HG03469 (cell line): ENCODE measurements around the gene MYMK.

Source experiments
- ATAC-seq: cut with Tn5 transposase; IDR thresholded peaks from one replicate; pipeline ENCODE4 v1.9.1; 2021; ENCODE audit warnings: mild to moderate bottlenecking, moderate library complexity, moderate number of reproducible peaks; ENCODE audit not compliant: unreplicated experiment

MYMK gene

DNA sequence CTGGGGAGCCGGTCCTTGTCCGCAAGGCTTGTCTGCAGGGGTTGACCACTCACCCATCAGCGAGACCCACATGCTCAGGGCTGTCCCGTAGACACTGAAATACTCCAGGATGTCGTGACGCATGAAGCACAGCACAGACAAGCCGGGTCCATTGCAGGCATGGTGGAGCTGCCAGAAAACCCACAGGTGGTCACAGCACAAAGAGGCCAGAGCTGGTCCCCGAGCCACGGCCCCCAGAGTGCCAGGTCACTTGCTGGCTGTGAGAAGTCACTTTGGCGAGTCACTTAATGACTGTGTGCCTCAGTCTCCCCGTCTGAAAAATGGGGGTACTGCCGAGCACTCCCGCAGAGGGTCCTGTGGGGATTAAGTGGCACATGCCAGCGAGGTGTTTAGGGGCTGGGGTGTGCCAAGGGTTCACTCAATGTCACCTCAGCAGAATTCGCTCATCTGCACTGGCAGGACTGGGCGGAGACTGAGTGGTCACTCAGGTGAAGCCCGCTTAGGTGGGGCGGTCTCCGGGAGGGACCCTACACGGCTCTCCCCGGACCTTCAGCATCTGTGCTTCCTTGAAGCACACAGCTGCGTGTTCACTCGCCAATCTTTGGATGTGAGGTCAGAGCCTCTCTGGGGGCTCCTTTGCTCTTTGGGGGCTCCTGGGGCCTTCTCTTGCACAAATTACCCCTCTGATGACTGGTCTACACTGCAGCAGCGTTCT lies 4.5 kb downstream of the MYMK start:
- ATAC-seq = no peak

DNA sequence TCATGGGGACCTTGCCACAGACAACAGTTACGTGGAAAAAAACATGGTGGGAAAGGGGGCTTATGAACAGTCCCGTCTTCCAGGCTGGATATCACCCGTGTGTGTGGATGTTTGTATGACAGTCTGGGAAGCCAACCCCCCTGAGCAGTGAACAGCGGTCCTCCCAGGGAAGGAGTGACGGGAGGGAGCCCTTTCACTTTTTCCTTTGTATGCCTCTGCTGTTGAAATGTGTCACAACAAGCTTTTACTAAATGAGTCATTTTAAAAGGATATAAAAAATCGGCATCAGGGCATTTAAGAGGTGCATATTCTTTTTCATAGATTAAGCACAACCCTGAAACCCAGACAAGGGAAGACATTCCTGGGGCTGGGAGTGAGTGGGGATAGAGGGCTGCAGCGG lies 5.1 kb downstream of the MYMK start:
- no peak for ATAC-seq

DNA sequence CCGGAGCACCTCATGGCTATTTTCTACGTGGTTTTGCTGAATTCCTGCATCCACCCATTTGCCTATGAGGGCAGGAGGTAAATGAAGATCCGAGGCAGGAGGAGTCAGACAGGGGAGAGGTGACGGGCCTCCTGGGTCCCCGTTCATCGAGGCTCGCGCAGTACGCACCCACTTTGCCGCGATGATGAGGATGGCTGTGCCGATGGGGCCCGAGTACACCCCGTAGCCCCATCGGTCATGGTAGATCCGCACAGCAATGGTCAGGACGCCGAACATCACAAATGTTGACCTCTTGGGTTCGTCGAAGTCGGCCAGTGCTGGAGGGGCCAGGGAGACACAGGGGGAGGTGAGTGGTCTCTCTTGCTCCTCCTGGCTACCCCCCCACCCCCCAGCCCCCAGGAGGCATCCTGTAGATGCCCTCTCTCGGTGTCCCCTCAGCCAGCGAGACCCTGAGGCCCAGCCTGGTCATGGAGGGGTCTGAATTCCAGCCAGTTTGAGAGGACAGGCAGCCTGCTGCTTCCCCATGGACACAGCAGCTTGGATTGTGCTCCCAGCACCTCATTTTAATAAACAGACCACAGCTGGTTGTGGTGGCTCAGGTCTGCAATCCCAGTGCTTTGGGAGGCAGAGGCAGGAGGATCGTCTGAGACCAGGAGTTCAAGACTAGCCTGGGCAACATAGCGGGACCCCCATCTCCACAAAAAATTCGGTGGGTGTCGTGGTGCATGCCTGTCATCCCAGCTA lies 5.9 kb downstream of the MYMK start:
- ATAC-seq = no peak

DNA sequence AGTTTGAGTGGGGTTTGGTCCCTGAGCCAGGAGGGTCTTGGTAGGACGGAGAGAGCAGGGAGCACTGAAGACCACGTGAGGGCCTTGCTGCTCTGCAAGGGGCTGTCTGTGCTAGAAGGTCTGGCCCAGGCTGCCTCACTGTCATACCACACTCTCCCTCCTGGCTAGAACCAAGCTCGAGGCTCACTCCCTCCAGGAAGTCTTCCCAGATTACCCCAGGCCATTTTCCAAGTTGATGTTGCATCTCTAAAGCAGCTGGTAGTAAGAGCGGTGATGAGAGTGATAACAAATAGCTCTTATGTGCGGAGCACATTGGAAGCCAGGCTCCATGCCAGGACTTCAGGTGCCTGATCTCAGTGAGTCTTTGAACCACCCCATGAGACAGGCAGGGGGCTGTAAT lies 6.6 kb downstream of the MYMK start:
- ATAC-seq = no peak

DNA sequence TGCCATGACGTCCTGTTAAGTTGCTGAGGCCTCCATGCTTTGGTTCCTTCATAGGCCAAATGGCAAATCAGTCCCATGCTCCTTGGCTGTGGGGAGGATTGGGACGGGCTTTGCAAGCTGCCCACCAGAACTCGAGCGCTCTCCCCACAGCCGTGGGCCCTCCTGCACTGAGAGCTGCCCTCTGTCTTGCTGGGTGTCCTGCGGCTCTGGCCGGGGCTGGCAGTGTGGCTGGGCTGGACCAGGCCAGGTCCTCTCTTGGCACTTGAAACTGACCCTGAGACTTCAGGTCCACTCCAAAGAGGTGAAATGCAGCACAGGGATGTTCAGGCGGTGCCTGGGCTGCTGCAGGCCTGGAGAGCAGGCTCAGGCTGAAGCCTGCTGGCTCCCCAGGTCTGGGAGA lies 7.0 kb downstream of the MYMK start:
- no peak for ATAC-seq

DNA sequence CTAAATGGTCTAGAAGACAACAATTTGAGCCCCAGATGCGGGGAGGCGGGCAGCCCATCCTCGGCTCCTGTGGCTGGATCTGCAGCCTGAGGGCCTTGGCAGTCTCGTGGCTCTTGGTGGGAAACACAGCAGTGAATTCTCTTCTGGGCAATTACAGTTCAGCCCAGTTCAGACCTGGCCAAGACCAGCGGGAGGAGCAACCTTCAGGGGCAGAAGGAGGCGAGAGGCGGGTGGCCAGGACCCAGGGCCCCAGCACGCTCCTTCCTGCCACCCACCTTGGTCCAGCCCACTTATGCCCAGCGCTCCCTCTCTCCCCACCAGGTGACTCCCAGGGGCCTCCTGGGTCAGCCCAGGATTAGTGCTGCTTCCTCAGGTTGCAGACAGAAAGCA lies 7.8 kb downstream of the MYMK start:
- no peak for ATAC-seq

DNA sequence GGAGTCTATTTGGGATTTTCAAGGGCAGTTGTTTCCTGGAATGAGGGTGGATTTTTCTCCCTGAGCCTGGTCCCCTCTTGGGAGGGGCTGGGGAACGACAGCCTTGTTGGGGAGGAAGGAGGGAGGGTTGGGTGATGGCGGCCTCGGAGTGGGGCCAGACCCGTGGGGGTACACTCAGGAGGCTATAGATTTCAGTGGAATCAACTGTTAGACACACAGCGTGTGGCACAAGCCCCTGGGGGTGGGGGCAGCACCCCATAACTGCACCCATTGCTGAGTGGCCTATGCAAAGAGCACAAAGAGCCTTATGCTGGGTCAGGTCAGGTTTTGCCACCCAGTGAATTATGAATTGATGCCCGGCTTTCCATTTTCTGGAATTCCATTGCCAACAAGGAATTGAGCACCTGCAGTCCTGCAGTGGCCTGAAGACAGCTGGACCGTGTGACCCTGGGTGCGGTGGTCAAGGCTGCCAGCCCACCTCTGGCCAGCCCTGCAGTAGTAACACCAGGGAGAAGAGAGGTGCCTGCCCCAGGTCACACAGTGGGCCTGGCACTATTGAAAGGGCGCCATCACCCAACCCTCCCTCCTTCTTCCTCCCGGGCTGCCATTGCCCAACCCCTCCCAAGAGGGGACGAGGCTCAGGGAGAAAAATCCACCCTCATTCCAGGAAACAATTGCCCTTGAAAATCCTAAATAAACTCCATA lies 8.4 kb downstream of the MYMK start:
- no peak for ATAC-seq

DNA sequence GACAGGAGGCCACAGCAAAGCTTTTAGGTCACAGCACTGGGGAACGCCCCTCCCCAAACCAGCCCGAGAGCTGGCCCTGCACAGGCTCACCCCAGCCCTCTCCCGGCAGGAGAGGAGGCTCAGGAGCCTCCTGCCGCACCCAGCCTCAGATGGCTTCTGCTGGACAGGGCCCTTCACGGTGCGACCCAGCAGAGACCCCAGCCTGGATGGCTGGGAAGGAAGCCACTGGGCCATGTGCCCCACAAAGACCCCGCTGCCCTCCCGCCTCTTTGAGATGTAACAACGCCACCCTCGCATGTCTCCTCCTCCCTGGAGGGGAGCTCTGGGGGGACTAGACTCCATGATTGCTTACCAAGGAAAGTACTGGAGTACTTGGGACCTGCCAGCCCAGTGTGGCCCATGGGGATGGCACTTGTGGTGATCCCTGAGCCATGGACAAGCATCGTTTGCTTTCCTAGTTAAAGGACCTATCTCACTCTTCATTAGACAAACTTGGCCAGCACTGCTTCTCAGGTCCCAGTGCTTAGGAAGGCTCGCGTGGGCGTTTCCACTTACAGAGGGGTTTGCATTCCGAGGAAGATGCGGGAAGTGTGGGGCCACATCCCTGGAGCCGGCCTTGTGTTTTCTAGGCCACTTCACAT lies 9.0 kb downstream of the MYMK start:
- ATAC-seq = no peak

DNA sequence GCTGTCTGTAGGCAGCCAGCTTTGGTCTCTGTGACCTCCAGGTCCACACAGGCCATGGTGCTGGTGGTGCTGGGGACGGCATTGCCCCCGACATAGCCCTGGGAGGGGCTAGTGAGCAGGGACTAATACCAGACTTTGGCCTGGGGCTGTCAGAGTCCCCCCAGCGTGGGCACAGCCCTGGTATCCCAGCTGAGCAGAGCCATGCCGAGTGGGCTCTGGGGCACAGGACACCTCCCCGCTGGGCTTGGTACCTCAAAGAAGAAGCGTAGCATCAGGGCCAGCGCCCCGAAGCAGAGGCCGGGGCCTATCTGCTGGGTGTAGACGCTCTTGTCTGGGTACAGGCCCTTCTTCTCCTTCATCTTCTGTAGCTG lies 9.5 kb downstream of the MYMK start:
- ATAC-seq = no peak

DNA sequence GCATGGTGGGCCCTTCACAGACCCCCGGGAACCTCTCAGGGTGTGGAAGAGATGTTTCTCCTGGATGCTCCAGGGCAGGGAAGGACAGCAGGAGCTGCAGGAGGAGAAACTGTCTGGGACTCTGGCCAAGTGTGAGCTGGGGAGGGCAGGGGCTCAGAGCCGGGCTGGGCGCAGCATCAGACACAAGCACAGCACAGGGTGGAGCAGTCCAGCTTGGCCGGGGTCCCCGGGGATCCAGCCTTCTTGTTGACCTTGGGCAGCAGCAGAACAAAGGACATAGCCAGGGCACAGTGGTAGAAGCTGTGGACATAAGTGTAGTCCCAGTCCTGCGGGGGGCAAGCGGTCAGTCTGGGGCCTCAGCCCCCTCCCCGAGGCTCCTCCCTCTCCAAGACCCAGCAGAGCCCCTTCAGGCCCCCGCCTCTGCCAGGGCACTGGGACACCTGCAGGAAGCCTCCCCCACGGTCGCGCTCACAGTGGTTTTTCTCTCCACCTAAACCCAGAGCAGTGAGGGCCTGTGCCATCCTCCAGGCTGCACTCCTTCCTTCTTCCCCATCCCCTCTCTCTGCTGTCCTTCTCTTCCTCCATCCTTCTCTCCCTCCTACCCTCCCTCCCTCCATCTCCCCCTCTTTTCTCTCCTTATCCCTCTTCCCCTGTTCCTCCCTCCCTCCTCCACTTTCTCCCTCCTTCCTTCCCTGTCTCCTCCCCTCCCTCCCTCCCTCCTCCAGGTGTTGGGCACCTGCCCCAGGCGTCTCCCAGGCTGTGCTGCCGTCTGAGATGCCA lies 10.1 kb downstream of the MYMK start:
- ATAC-seq = no peak

DNA sequence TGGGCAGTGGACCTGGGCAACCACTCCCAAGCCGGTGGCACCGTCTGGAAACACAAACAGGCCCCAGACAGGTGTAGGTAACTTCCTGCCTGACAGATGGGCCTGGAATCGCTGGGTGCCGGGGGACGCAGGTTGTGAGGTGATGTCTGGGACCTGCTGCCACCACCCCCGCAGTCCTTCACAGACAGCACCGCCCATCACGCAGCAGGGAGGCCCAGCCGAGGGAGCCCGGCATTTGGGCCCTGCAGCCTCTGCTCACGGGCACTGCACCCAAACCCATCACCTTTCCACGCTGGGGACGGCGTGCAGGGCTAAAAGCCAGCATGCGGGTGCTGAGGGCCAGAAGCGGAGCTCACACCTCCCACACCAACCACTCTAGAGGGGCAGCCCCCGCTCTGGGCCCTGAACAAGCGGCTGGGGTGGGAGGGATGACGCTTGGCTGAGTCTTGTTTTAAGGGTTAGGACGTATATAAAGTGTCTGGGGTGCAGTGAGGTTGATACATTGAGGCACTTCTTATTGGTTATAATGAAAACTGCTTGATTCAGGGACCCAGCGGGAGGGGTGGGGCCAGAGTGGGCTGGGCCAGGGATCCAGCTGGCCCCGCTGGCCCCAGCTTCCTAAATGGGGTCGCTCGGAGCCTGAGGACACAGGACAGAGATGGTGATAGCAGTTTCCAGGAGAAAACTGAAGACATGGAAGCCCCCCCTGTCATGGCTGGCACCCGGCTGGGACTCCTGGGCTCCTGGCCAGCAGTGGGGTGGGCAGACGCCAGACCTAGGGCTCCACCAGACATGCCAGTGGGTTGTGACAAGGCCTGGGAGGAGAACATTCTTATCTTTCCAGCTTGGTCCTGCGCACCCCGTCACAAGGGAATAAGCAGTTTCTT lies 11.3 kb downstream of the MYMK start:
- ATAC-seq = no peak

DNA sequence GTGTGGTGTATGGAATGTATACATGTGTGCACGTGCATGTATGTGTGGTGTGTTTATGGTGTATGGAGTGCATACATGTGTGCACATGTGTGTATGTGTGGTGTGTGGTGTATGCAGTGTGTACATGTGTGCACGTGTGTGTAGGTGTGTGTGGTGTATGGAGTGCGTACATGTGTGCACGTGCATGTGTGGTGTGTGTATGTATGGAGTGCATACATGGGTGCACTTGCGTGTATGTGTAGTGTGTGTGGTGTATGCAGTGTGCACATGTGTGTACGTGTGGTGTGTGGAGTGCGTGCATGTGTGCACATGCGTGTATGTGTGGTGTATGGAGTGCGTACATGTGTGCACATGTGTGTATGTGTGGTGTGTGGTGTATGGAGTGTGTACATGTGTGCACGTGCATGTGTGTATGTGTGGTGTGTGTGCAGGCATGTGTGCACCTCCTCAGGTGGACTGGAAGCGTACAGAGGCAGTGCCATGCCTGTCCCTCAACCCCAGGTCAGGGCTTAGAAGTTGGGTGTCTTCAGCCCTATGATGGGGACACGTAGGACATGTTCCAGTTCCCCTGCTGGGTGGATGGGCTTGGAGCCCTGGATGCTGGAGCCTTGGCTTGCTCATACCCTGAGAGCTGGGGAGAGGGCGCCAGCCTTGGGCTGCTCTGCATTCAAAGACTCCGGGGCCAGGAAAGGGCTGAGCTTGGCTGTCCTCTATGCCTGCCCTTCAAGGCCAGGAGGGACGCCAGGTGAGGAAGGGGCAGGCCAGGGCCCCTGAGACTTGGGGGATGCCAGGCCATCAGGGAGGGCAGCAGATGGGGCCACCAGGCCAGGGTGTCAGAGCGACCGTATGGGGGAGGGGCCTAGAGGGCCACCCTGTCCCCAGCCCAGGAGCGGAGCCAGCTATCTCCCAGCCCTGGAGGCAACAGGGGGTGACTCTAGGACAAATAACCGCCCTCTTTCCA lies 12.2 kb downstream of the MYMK start:
- no peak for ATAC-seq

DNA sequence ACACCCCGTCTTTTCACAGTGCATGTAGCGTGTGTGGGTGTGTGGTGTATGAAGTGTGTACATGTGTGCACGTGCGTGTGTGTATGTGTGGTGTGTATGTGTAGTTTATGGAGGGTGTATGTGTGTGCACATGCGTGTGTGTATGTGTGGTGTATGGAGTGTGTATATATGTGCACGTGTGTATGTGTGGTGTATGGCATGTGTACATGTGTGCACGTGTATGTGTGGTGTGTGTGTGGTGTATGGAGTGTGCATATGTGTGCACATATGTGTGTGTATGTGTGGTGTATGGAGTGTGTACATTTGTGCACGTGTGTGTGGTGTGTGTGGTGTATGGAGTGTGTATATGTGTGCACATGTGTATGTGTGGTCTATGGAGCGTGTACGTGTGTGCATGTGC lies 13.2 kb downstream of the MYMK start:
- no peak for ATAC-seq

DNA sequence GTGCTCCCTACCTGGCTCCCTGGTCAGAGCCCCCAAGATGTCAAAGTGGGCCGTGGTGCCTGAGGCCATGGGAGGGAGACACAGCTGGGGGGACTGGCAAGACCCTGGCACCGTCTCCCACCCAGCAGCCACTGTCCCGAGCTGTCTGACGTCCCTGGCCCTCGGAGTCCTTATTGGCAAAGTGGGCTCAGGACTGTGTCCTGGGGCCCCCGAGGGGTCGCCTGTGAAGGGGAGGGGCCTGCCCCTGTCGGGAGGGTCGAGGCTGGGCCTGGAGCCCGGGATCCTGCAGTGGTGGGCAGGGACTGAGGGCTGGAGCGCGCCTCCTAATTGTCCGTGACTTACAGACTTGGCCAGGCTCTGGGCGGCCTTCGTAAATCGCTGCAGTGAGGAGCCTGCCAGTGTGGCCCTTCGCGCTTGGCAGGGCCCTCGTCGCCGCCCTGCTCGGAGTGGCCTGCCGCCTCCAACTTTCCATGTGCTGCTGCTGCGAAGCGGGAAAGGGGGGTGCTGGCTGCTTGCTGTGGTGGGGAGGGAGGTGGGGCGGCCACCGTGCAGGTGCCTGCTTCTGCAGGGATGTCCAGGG lies 13.7 kb downstream of the MYMK start:
- no peak for ATAC-seq

DNA sequence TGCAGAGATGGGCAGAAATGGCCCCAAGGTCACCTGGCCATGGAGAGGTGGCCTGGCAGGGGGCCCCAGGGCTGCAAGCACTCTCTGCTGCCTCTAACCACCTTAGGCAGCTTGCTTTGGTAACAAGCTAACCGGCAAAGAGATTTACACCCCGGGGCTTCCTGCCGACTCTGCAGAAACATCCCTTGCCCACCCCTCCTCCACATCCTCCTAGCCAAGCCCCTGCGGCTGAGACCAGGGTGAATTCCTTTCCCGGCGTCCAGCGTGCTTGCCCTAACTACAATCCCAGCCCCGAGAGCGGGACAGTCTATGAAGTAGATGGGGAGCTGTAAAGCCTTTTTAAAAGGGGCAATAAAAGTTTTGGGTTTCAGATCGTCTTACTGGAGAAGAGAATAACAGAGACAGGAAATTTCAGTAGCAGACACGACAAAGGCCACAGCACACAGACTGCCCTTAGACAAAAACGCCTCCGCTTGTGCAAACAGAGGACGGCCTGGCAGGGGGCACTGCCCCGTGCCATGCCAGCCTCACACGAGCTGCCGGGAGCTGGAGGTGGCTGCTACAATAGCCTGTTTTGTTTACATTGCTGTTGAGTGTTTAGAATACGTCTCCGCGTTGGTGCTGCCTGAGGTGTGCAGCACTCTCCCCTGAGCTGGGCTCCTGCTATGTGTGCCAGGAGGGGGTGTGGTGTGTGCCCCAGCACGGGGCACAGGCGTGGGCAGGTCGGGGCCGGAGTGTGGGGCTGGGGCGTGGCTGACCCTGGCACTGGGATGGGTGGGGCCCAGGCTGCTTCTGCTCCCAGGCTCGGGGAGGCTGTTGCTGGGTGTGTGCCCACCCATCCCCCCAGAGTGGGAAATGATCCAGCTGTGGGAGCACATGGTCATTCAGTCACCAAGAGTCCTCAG lies 15.3 kb downstream of the MYMK start:
- no peak for ATAC-seq

DNA sequence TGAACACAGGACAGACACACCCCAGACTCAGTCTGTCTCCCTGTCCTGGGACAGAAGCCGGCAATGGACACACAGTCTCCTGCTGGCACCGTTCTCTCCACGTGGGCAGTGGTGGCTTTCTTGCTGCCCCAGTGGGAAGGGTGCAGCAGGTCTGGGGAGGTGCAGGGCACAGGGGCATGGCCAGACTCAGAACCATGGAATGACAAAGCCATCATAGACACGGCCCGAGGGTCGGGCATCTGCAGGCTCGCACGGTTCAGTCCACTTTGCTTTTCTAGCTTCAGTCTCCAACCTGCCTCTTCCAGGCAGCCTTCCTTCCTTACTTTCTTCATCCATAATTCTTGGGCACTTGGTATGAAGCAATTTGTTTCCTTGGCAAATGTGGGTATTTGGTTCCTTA lies 16.7 kb downstream of the MYMK start:
- no peak for ATAC-seq

DNA sequence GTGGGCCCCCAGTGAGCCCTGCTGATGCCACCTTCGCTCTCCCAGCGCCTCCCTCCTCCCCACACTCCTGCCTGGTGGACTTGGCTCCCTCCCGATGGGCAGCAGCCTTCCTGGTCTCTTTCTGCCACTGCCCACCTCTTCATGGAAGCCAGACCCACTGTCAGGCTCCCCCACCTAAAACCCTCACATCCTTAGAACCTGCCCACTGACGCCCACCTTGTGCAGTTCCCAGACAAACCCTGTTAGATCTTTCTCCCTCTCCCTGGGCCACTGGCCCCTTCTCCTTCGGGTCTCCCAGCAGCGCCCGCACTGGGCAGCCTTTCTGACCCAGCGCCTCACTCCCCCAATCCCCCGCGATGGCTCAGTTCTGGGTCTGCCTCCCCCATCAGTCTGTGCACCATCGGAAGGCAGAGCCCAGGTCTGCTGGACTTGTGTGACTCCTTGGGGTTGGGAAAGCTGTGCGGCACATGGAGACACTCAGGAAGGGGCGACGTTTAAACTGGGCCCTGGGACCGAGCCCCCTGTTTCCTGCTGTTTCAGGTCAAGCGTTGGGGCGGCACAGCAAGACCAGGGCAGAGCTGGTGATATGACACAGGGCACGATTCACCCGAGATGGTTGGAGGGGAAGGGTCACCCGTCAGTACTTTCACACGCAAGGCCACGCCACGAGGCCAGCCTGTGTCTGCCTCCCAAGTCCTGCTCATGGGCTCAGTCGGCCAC lies 17.4 kb downstream of the MYMK start:
- ATAC-seq = no peak
